DOHH2 (cell line): ENCODE results near the gene CAMTA1.

Source experiments
- H3F3A ChIP-seq: fragments of 200-600 bp; sonication (generic), shearing (Covaris generic); 2 replicates; pipeline ENCODE4 v1.6.0; 2016; ENCODE audit warnings: antibody characterized with exemption, mild to moderate bottlenecking; ENCODE audit not compliant: control insufficient read depth, insufficient read depth
- H3K27ac ChIP-seq: fragments of 200-600 bp; sonication (generic); 2 replicates; pipeline ENCODE4 v1.5.1; 2014; ENCODE audit warnings: low read depth, mild to moderate bottlenecking, low read length, moderate library complexity
- H3K27me3 ChIP-seq: fragments of 200-600 bp; sonication (generic); 2 replicates; pipeline ENCODE4 v1.6.1; 2014; ENCODE audit warnings: mild to moderate bottlenecking, low read length, mixed read lengths; ENCODE audit not compliant: control insufficient read depth
- H3K36me3 ChIP-seq: fragments of 200-600 bp; sonication (generic); 2 replicates; pipeline ENCODE4 v1.6.1; 2014; ENCODE audit warnings: mild to moderate bottlenecking, low read length, moderate library complexity, mixed read lengths; ENCODE audit not compliant: control insufficient read depth
- H3K4me1 ChIP-seq: fragments of 200-600 bp; sonication (generic); 2 replicates; pipeline ENCODE4 v1.6.1; 2014; ENCODE audit warnings: mild to moderate bottlenecking, low read length, mixed read lengths; ENCODE audit not compliant: control insufficient read depth
- H3K4me2 ChIP-seq: fragments of 200-600 bp; sonication (generic); 2 replicates; pipeline ENCODE4 v1.6.0; 2014; ENCODE audit warnings: mild to moderate bottlenecking, low read length, moderate library complexity
- H3K4me3 ChIP-seq: fragments of 200-600 bp; sonication (generic); 2 replicates; pipeline ENCODE4 v1.5.1; 2014; ENCODE audit warnings: mild to moderate bottlenecking, low read length, mixed read lengths
- H3K79me2 ChIP-seq: fragments of 200-600 bp; sonication (generic); 2 replicates; pipeline ENCODE4 v1.6.1; 2014; ENCODE audit warnings: mild to moderate bottlenecking, low read length, mixed read lengths; ENCODE audit not compliant: control insufficient read depth
- H3K9me2 ChIP-seq: fragments of 200-600 bp; sonication (generic); replicated peaks from 2 replicates; pipeline ENCODE4 v1.6.1; 2014; ENCODE audit warnings: mild to moderate bottlenecking, low read length, mixed read lengths; ENCODE audit not compliant: control insufficient read depth
- H3K9me3 ChIP-seq: fragments of 200-600 bp; sonication (generic); 2 replicates; pipeline ENCODE4 v1.6.1; 2014; ENCODE audit warnings: antibody characterized with exemption, low read length, mixed read lengths; ENCODE audit not compliant: control insufficient read depth, insufficient read depth
- H4K20me1 ChIP-seq: fragments of 200-600 bp; sonication (generic); 2 replicates; pipeline ENCODE4 v1.6.0; 2014; ENCODE audit warnings: low read depth, mild to moderate bottlenecking, antibody characterized with exemption, low read length, moderate library complexity; ENCODE audit not compliant: control insufficient read depth, insufficient read depth
- CTCF ChIP-seq: fragments of 200-600 bp; sonication (generic); IDR thresholded peaks from one replicate; pipeline ENCODE4 v1.5.1; 2014; ENCODE audit warnings: antibody characterized with exemption, mild to moderate bottlenecking, low read depth, low read length; ENCODE audit not compliant: poor library complexity, severe bottlenecking
- EZH2phosphoT487 ChIP-seq: fragments of 200-600 bp; sonication (generic); IDR thresholded peaks from 2 replicates; pipeline ENCODE4 v1.6.1; 2017; ENCODE audit warnings: borderline replicate concordance, mild to moderate bottlenecking, antibody characterized with exemption, low read length, moderate library complexity, mixed read lengths

Gene CAMTA1

GRCh38 chr1:7456722-7457082 is 671.4 kb downstream of the CAMTA1 start:
- Histone ChIP-seq H3K36me3 (no peaks in the 10 kb centered on the region), H3F3A (no peaks in the 10 kb centered on the region), H3K27me3 (no peaks in the 10 kb centered on the region), H3K9me3 (no peaks in the 10 kb centered on the region), H3K4me2 (no peak overlapping the region), H3K79me2 (no peaks in the 10 kb centered on the region), H3K4me1 (no peaks in the 10 kb centered on the region), H3K9me2 (no peaks in the 10 kb centered on the region), H3K27ac (no peak overlapping the region), H3K4me3 (no peak overlapping the region), H4K20me1 (no peaks in the 10 kb centered on the region)
- TF ChIP-seq CTCF, result no peak

GRCh38 chr1:7457811-7458210 is 672.6 kb downstream of the CAMTA1 start:
- H3F3A ChIP-seq, result no peaks in the 10 kb centered on the region
- H3K36me3 ChIP-seq, result no peaks in the 10 kb centered on the region
- H3K9me3 ChIP-seq, result no peaks in the 10 kb centered on the region
- H3K9me2 ChIP-seq, result no peaks in the 10 kb centered on the region
- no peaks in the 10 kb centered on the region for H3K4me1 ChIP-seq
- no peak for TF ChIP-seq EZH2phosphoT487
- TF ChIP-seq CTCF, result no peak
- no peaks in the 10 kb centered on the region for H4K20me1 ChIP-seq
- no peak overlapping the region for H3K4me2 ChIP-seq
- no peak overlapping the region for H3K4me3 ChIP-seq
- no peaks in the 10 kb centered on the region for H3K27me3 ChIP-seq
- H3K79me2 ChIP-seq, result no peaks in the 10 kb centered on the region
- no peak overlapping the region for H3K27ac ChIP-seq

GRCh38 chr1:7458946-7459345 is 673.7 kb downstream of the CAMTA1 start:
- no peaks in the 10 kb centered on the region for H3K27me3 ChIP-seq
- H3K4me3 ChIP-seq, result no peak overlapping the region
- H3K9me2 ChIP-seq, result no peaks in the 10 kb centered on the region
- no peaks in the 10 kb centered on the region for H3F3A ChIP-seq
- TF ChIP-seq EZH2phosphoT487 (no peak), CTCF (no peak)
- no peaks in the 10 kb centered on the region for H3K36me3 ChIP-seq
- H3K4me2 ChIP-seq, result no peak overlapping the region
- no peaks in the 10 kb centered on the region for H4K20me1 ChIP-seq
- H3K4me1 ChIP-seq, result no peaks in the 10 kb centered on the region
- no peak overlapping the region for H3K27ac ChIP-seq
- no peaks in the 10 kb centered on the region for H3K9me3 ChIP-seq
- H3K79me2 ChIP-seq, result no peaks in the 10 kb centered on the region

- H3K79me2 ChIP-seq, result no peaks in the 10 kb centered on the region
- no peaks in the 10 kb centered on the region for H4K20me1 ChIP-seq
- TF ChIP-seq EZH2phosphoT487 (no peak), CTCF (no peak)
- H3K9me2 ChIP-seq, result no peaks in the 10 kb centered on the region
- no peaks in the 10 kb centered on the region for H3K27me3 ChIP-seq
- H3F3A ChIP-seq, result no peaks in the 10 kb centered on the region
- no peaks in the 10 kb centered on the region for H3K36me3 ChIP-seq
- no peak overlapping the region for H3K27ac ChIP-seq
- H3K9me3 ChIP-seq, result no peaks in the 10 kb centered on the region
- H3K4me1 ChIP-seq, result no peaks in the 10 kb centered on the region
- no peak overlapping the region for H3K4me3 ChIP-seq
- H3K4me2 ChIP-seq, result no peak overlapping the region
These were observed 674.7 kb downstream of the CAMTA1 start for GRCh38 chr1:7459914-7460313.
